GM12891 (cell line): ENCODE results near the gene LHFPL6.

Source experiments
- DNase-seq: peaks from one replicate; pipeline ENCODE4 v3.0.0; 2011; ENCODE audit warnings: low spot score; ENCODE audit not compliant: insufficient read length
- FAIRE-seq: peaks from 2 replicates; lab custom pipeline; 2011; peaks lifted over from hg19 to GRCh38; lab: Jason Lieb, UNC
- PAX5 ChIP-seq: IDR thresholded peaks from 2 replicates; pipeline ENCODE4 v1.6.1; 2011; ENCODE audit warnings: low read length, moderate library complexity, mild to moderate bottlenecking; ENCODE audit not compliant: insufficient read depth, severe bottlenecking
- POLR2A ChIP-seq: IDR thresholded peaks from 2 replicates; pipeline ENCODE4 v1.6.1; 2011; ENCODE audit warnings: low read depth, low read length, control low read depth
- POLR2AphosphoS5 ChIP-seq: IDR thresholded peaks from 2 replicates; pipeline ENCODE4 v1.6.1; 2011; ENCODE audit warnings: low read depth, low read length, control low read depth
- POU2F2 ChIP-seq: IDR thresholded peaks from 2 replicates; pipeline ENCODE4 v1.6.1; 2011; ENCODE audit warnings: low read depth, mild to moderate bottlenecking, control low read depth, low read length, moderate library complexity
- SPI1 ChIP-seq: IDR thresholded peaks from 2 replicates; pipeline ENCODE4 v1.6.1; 2011; ENCODE audit warnings: low read depth, low read length, control low read depth
- TAF1 ChIP-seq: IDR thresholded peaks from 2 replicates; pipeline ENCODE4 v1.6.1; 2011; ENCODE audit warnings: low read depth, low read length, control low read depth

Gene LHFPL6

GRCh38 chr13:39536906-39537305, 66.1 kb downstream of the LHFPL6 start:
- no peak for DNase-seq
- no peak for TF ChIP-seq TAF1
- no peak for TF ChIP-seq POLR2A
- no peak for FAIRE-seq

- DNase-seq (no peak), FAIRE-seq (no peak)
- no peak for TF ChIP-seq PAX5
Observed at GRCh38 chr13:39536274-39536673, 66.7 kb downstream of the LHFPL6 start.

- TF ChIP-seq POLR2A, result no peak
- TF ChIP-seq SPI1, result no peak
- no peak for TF ChIP-seq POLR2AphosphoS5
- TF ChIP-seq TAF1, result no peak
- no peak for TF ChIP-seq PAX5
- TF ChIP-seq POU2F2, result no peak
- DNase-seq (no peak), FAIRE-seq (no peak)
Observed at GRCh38 chr13:39533651-39534150, 69.3 kb downstream of the LHFPL6 start.

GRCh38 chr13:39531646-39532045, 71.3 kb downstream of the LHFPL6 start:
- no peak for DNase-seq
- FAIRE-seq, result no peak
- no peak for TF ChIP-seq PAX5
- no peak for TF ChIP-seq POLR2AphosphoS5
- TF ChIP-seq POU2F2, result no peak
- TF ChIP-seq SPI1, result no peak

GRCh38 chr13:39530916-39531315, 72.1 kb downstream of the LHFPL6 start:
- DNase-seq (no peak), FAIRE-seq (no peak)

GRCh38 chr13:39528661-39528980, 74.4 kb downstream of the LHFPL6 start:
- TF ChIP-seq POLR2A, result no peak
- no peak for TF ChIP-seq POLR2AphosphoS5
- no peak for TF ChIP-seq TAF1
- TF ChIP-seq POU2F2, result no peak
- no peak for TF ChIP-seq SPI1
- TF ChIP-seq PAX5, result no peak
- DNase-seq, result no peak
- FAIRE-seq, result no peak

More at GRCh38 chr13:39530916-39531315, 72.1 kb downstream of the LHFPL6 start:
- TF ChIP-seq POLR2A, result no peak
- TF ChIP-seq PAX5, result no peak
- TF ChIP-seq POU2F2, result no peak
- TF ChIP-seq TAF1, result no peak
- no peak for TF ChIP-seq POLR2AphosphoS5
- no peak for TF ChIP-seq SPI1

GRCh38 chr13:39527961-39528660, 74.9 kb downstream of the LHFPL6 start:
- FAIRE-seq (no peak), DNase-seq (no peak)
- no peak for TF ChIP-seq TAF1
- no peak for TF ChIP-seq PAX5
- TF ChIP-seq POU2F2, result no peak
- TF ChIP-seq SPI1, result no peak
- no peak for TF ChIP-seq POLR2A
- no peak for TF ChIP-seq POLR2AphosphoS5

- no peak for FAIRE-seq
- no peak for TF ChIP-seq POLR2AphosphoS5
- TF ChIP-seq POU2F2, result no peak
- TF ChIP-seq POLR2A, result no peak
- TF ChIP-seq PAX5, result no peak
- TF ChIP-seq TAF1, result no peak
- no peak for TF ChIP-seq SPI1
- DNase-seq, result no peak
Observed at GRCh38 chr13:39527301-39527700, 75.7 kb downstream of the LHFPL6 start.

GRCh38 chr13:39526499-39526898, 76.5 kb downstream of the LHFPL6 start:
- DNase-seq (no peak), FAIRE-seq (no peak)
- TF ChIP-seq PAX5 (no peak), POLR2AphosphoS5 (no peak), POLR2A (no peak), SPI1 (no peak), TAF1 (no peak), POU2F2 (no peak)

- TF ChIP-seq POLR2A, result no peak
- no peak for TF ChIP-seq SPI1
- DNase-seq, result no peak
- FAIRE-seq, result no peak
Observed at GRCh38 chr13:39525506-39525905, 77.5 kb downstream of the LHFPL6 start.

GRCh38 chr13:39524795-39525194, 78.2 kb downstream of the LHFPL6 start:
- no peak for FAIRE-seq
- no peak for DNase-seq
- TF ChIP-seq POLR2AphosphoS5 (no peak), PAX5 (no peak), SPI1 (no peak), TAF1 (no peak), POU2F2 (no peak), POLR2A (no peak)
